ENCODE data around the gene MIOS. TPM values are rescaled to one million over a fixed set of nuclear protein-coding genes. Genes with fewer than 3 reads are reported as not detected.

Gene MIOS
- total RNA-seq, 1 donor from 2014 or later: 15.1 TPM

- H3K27ac Mint-ChIP-seq (ENCODE audit: unreplicated experiment): no peak overlapping the region
- no peak overlapping the region for H3K4me3 Mint-ChIP-seq (ENCODE audit: unreplicated experiment)
- no peak for DNase-seq (ENCODE audit: low spot score)
- no peaks in the 10 kb centered on the region for H3K4me1 Mint-ChIP-seq (ENCODE audit: low read depth)
- no peaks in the 10 kb centered on the region for H3K9me3 Mint-ChIP-seq (ENCODE audit: low read depth)
- peaks cover 2% of the 10 kb centered on the region for H3K36me3 Mint-ChIP-seq (ENCODE audit: low read depth)
- H3K27me3 Mint-ChIP-seq (ENCODE audit: low read depth): no peaks in the 10 kb centered on the region
- no peak for TF ChIP-seq CTCF (IDR thresholded peaks at IDR 0.05)
These were observed 15.0 kb downstream of the MIOS start for GRCh38 chr7:7581531-7582179.

GRCh38 chr7:7582596-7582995 is 15.9 kb downstream of the MIOS start:
- no peak for DNase-seq (ENCODE audit: low spot score)
- no peak for TF ChIP-seq CTCF (IDR thresholded peaks at IDR 0.05)
- Mint-ChIP-seq H3K4me3 (ENCODE audit: unreplicated experiment) (no peak overlapping the region), H3K27me3 (ENCODE audit: low read depth) (no peaks in the 10 kb centered on the region), H3K27ac (ENCODE audit: unreplicated experiment) (no peak overlapping the region), H3K4me1 (ENCODE audit: low read depth) (no peaks in the 10 kb centered on the region), H3K9me3 (ENCODE audit: low read depth) (no peaks in the 10 kb centered on the region), H3K36me3 (ENCODE audit: low read depth) (peaks cover 2% of the 10 kb centered on the region)

- H3K4me3 Mint-ChIP-seq (ENCODE audit: unreplicated experiment): no peak overlapping the region
- H3K27me3 Mint-ChIP-seq (ENCODE audit: low read depth): no peaks in the 10 kb centered on the region
- no peak overlapping the region for H3K27ac Mint-ChIP-seq (ENCODE audit: unreplicated experiment)
- no peaks in the 10 kb centered on the region for H3K9me3 Mint-ChIP-seq (ENCODE audit: low read depth)
- TF ChIP-seq CTCF (IDR thresholded peaks at IDR 0.05): no peak
- no peaks in the 10 kb centered on the region for H3K4me1 Mint-ChIP-seq (ENCODE audit: low read depth)
- DNase-seq (ENCODE audit: low spot score): no peak
- H3K36me3 Mint-ChIP-seq (ENCODE audit: low read depth): peaks cover 2% of the 10 kb centered on the region
These were observed 17.0 kb downstream of the MIOS start for GRCh38 chr7:7583731-7584130.

GRCh38 chr7:7584653-7585052 is 18.0 kb downstream of the MIOS start:
- Mint-ChIP-seq H3K4me3 (ENCODE audit: unreplicated experiment) (no peak overlapping the region), H3K4me1 (ENCODE audit: low read depth) (no peaks in the 10 kb centered on the region), H3K27ac (ENCODE audit: unreplicated experiment) (no peak overlapping the region), H3K9me3 (ENCODE audit: low read depth) (no peaks in the 10 kb centered on the region), H3K36me3 (ENCODE audit: low read depth) (peaks cover 2% of the 10 kb centered on the region), H3K27me3 (ENCODE audit: low read depth) (no peaks in the 10 kb centered on the region)
- DNase-seq (ENCODE audit: low spot score): no peak
- TF ChIP-seq CTCF (IDR thresholded peaks at IDR 0.05): no peak

GRCh38 chr7:7585241-7585928 is 18.7 kb downstream of the MIOS start:
- DNase-seq (ENCODE audit: low spot score): no peak
- Mint-ChIP-seq H3K4me1 (ENCODE audit: low read depth) (no peaks in the 10 kb centered on the region), H3K27ac (ENCODE audit: unreplicated experiment) (no peak overlapping the region), H3K4me3 (ENCODE audit: unreplicated experiment) (no peak overlapping the region), H3K9me3 (ENCODE audit: low read depth) (no peaks in the 10 kb centered on the region), H3K36me3 (ENCODE audit: low read depth) (peaks cover 2% of the 10 kb centered on the region), H3K27me3 (ENCODE audit: low read depth) (no peaks in the 10 kb centered on the region)
- no peak for TF ChIP-seq CTCF (IDR thresholded peaks at IDR 0.05)
